Left lung (tissue), 10 donors: ENCODE data around the gene NOXA1. TPM values are rescaled to one million over a fixed set of nuclear protein-coding genes. Genes with fewer than 3 reads are reported as not detected.

Experiments
- ATAC-seq: fragments of 200-7000 bp; cut with Tn5 transposase; one replicate; pipeline ENCODE4 v1.9.1; 2020; ENCODE audit warnings: moderate library complexity
- DNase-seq, 4 donors: peaks; one replicate each; pipeline ENCODE4 v3.0.0-alpha.2; 2013 to 2020
- H3K27ac ChIP-seq, 2 donors: fragments of 200-600 bp; sonication (generic) in 1 of 2; one replicate each; pipeline versions ENCODE4 v1.5.0 to v1.8.0; 2020 to 2021
- H3K27me3 ChIP-seq, 2 donors: fragments of 200-600 bp; sonication (generic) in 1 of 2; one replicate each; pipeline versions ENCODE4 v1.5.0 to v1.8.0; 2020 to 2021
- H3K36me3 ChIP-seq, 2 donors: fragments of 200-600 bp; sonication (generic) in 1 of 2; one replicate each; pipeline versions ENCODE4 v1.5.0 to v1.8.0; 2020 to 2021
- H3K4me1 ChIP-seq, 2 donors: fragments of 200-600 bp; one replicate each; pipeline ENCODE4 v1.8.0; 2021
- H3K4me3 ChIP-seq, 2 donors: fragments of 200-600 bp; sonication (generic) in 1 of 2; one replicate each; pipeline versions ENCODE4 v1.5.0 to v1.8.0; 2020 to 2021; ENCODE audit warnings: mild to moderate bottlenecking in 1 of 2
- H3K9me3 ChIP-seq, 2 donors: fragments of 200-600 bp; sonication (generic) in 1 of 2; one replicate each; pipeline versions ENCODE4 v1.5.0 to v1.8.0; 2020 to 2021
- CTCF ChIP-seq, 2 donors: fragments of 200-600 bp; sonication (generic) in 1 of 2; IDR thresholded peaks; one replicate each; pipeline versions ENCODE4 v1.5.0 to v1.8.0; 2021; ENCODE audit warnings: antibody characterized with exemption in 2 of 2
- intact Hi-C, 2 donors: fragments of 100-400 bp; cut with DNase I; formaldehyde crosslinking; loops; one replicate each; pipeline versions ENCODE4 v1.11.2 to v1.14.2; 2022
- polyA plus RNA-seq, 6 donors: library from polyadenylated mRNA; unstranded; fragments of 120-200 nt; gene quantifications; one replicate each; pipeline ENCODE4 v1.2.1, GENCODE V29; 2013; ENCODE audit not compliant: insufficient read length in 6 of 6
- total RNA-seq, 2 donors: library from RNA; stranded (reverse); fragmentation: NEBNext Ultra II Directional; extraction: Animal tissue kit (Norgen Biotek cat#: 25700); gene quantifications; one replicate each; pipeline ENCODE4 v1.2.1, GENCODE V29; 2021
- donor health status: DM: no; HTN: yes; CAD: no.
- donor health status: DM: no; HTN: no; CAD: no.

Gene NOXA1
- total and polyA plus RNA-seq, 8 donors, result 4.5 to 8.7 (median 6.9) TPM

- ATAC-seq, result no peak
- intact Hi-C loops, result no loop called here
- Histone ChIP-seq H3K36me3 (peaks cover 0 to 6% of the 10 kb centered on the region in 2 donors), H3K9me3 (no peaks in the 10 kb centered on the region), H3K4me1 (peaks cover 5 to 15% of the 10 kb centered on the region in 2 donors), H3K27ac (no peak overlapping the region), H3K27me3 (peaks cover 4 to 35% of the 10 kb centered on the region in 2 donors), H3K4me3 (no peak overlapping the region)
- no peak for TF ChIP-seq CTCF (IDR thresholded peaks at IDR 0.05)
- peak in 1 of 4 donors; percentile 49 for DNase-seq
Measured at GRCh38 chr9:137444106-137444790, 21.1 kb downstream of the NOXA1 start.

- peak; percentile 61 to 83 for TF ChIP-seq CTCF (IDR thresholded peaks at IDR 0.05)
- ATAC-seq (peak; percentile 90), DNase-seq (peak in 3 of 4 donors; percentile 63 to 84 (median 84))
- H3K27me3 ChIP-seq, result peaks cover 4 to 32% of the 10 kb centered on the region in 2 donors
- intact Hi-C loops, result no loop called here
- peaks cover 0 to 14% of the 10 kb centered on the region in 2 donors for H3K36me3 ChIP-seq
- H3K4me3 ChIP-seq, result no peak overlapping the region
- H3K4me1 ChIP-seq, result peaks cover 5 to 15% of the 10 kb centered on the region in 2 donors
- H3K27ac ChIP-seq, result no peak overlapping the region
- H3K9me3 ChIP-seq, result no peaks in the 10 kb centered on the region
Measured at GRCh38 chr9:137445275-137445807, 22.1 kb downstream of the NOXA1 start.

- intact Hi-C loops, result no loop called here
- Histone ChIP-seq H3K27ac (no peak overlapping the region), H3K4me1 (peaks cover 5 to 15% of the 10 kb centered on the region in 2 donors), H3K27me3 (peaks cover 4 to 32% of the 10 kb centered on the region in 2 donors), H3K9me3 (no peaks in the 10 kb centered on the region), H3K4me3 (no peak overlapping the region), H3K36me3 (peaks cover 0 to 14% of the 10 kb centered on the region in 2 donors)
- ATAC-seq (no peak), DNase-seq (peak in 1 of 4 donors; percentile 69)
- TF ChIP-seq CTCF (IDR thresholded peaks at IDR 0.05), result no peak
Measured at GRCh38 chr9:137445930-137446431, 22.8 kb downstream of the NOXA1 start.

- intact Hi-C loops, result no loop called here
- ATAC-seq (peak; percentile 7), DNase-seq (peak in 1 of 4 donors; percentile 58)
- Histone ChIP-seq H3K9me3 (no peaks in the 10 kb centered on the region), H3K27me3 (peaks cover 4 to 22% of the 10 kb centered on the region in 2 donors), H3K4me1 (peaks cover 0 to 9% of the 10 kb centered on the region in 2 donors), H3K27ac (no peak overlapping the region), H3K4me3 (no peak overlapping the region), H3K36me3 (peaks cover 0 to 14% of the 10 kb centered on the region in 2 donors)
- TF ChIP-seq CTCF (IDR thresholded peaks at IDR 0.05), result no peak
Measured at GRCh38 chr9:137446851-137447471, 23.8 kb downstream of the NOXA1 start.
